WERI-Rb-1 (cell line): ENCODE measurements around the gene DMRT2.

Experiments used
- DNase-seq: peaks from one replicate; pipeline ENCODE4 v3.0.0-alpha.2; 2020
- H3K27ac ChIP-seq: fragments of 250-450 bp; sonication (Bioruptor Pico); 2 replicates; pipeline ENCODE4 v1.5.1; 2020; ENCODE audit warnings: mild to moderate bottlenecking, moderate library complexity
- H3K27me3 ChIP-seq: fragments of 250-450 bp; sonication (Bioruptor Pico); 2 replicates; pipeline ENCODE4 v1.5.1; 2021; ENCODE audit warnings: mild to moderate bottlenecking, low read depth, moderate library complexity; ENCODE audit not compliant: insufficient read depth, severe bottlenecking
- H3K36me3 ChIP-seq: fragments of 250-450 bp; sonication (Bioruptor Pico); 2 replicates; pipeline ENCODE4 v1.5.1; 2020; ENCODE audit warnings: mild to moderate bottlenecking, moderate library complexity
- H3K4me3 ChIP-seq: 2 replicates; pipeline ENCODE4 v1.5.1; 2011; ENCODE audit warnings: low read depth, mild to moderate bottlenecking, control low read depth, low read length
- H3K9me3 ChIP-seq: fragments of 250-450 bp; sonication (Bioruptor Pico); 2 replicates; pipeline ENCODE4 v1.5.1; 2021; ENCODE audit warnings: mild to moderate bottlenecking, moderate library complexity; ENCODE audit not compliant: severe bottlenecking
- TF ChIP-seq, protein P1 (sequence below): IDR thresholded peaks from 2 replicates; pipeline ENCODE4 v1.5.1; 2011; ENCODE audit warnings: low read depth, mild to moderate bottlenecking, control low read depth, inconsistent platforms, low read length

DMRT2 gene

GRCh38 chr9:1096155-1096964 lies 46.2 kb downstream of the DMRT2 start:
- DNase-seq = no peak
- Histone ChIP-seq H3K36me3 (no peaks in the 10 kb centered on the region), H3K9me3 (no peaks in the 10 kb centered on the region), H3K27me3 (peaks cover 76% of the 10 kb centered on the region), H3K4me3 (no peak overlapping the region), H3K27ac (no peak overlapping the region)
- TF ChIP-seq, protein P1, sequence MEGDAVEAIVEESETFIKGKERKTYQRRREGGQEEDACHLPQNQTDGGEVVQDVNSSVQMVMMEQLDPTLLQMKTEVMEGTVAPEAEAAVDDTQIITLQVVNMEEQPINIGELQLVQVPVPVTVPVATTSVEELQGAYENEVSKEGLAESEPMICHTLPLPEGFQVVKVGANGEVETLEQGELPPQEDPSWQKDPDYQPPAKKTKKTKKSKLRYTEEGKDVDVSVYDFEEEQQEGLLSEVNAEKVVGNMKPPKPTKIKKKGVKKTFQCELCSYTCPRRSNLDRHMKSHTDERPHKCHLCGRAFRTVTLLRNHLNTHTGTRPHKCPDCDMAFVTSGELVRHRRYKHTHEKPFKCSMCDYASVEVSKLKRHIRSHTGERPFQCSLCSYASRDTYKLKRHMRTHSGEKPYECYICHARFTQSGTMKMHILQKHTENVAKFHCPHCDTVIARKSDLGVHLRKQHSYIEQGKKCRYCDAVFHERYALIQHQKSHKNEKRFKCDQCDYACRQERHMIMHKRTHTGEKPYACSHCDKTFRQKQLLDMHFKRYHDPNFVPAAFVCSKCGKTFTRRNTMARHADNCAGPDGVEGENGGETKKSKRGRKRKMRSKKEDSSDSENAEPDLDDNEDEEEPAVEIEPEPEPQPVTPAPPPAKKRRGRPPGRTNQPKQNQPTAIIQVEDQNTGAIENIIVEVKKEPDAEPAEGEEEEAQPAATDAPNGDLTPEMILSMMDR = no peak

- no peak for DNase-seq
- H3K27me3 ChIP-seq = peaks cover 74% of the 10 kb centered on the region
- H3K4me3 ChIP-seq = no peak overlapping the region
- H3K36me3 ChIP-seq = no peaks in the 10 kb centered on the region
- TF ChIP-seq, protein P1 = no peak
- no peak overlapping the region for H3K27ac ChIP-seq
- H3K9me3 ChIP-seq = no peaks in the 10 kb centered on the region
These were observed 48.4 kb downstream of the DMRT2 start for GRCh38 chr9:1098551-1098950.

DNA sequence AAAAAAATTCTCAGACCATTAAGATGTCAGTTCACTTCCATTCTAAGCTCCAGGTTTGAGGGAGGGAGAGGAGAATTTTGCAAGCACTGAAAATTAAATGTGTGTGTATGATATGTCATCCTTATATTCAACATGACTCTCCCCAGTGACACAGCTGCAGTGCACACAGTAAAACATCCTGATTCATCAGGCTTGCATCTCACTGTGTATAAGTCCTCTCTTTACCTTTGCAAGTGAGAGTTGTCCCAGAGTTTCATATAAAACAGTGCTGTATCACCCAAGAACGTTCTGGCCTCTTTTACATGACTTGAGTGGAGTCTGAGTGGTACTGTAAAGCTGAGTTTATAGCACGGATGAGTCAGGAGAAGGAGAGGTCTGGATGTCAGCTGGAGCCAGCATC lies 50.0 kb downstream of the DMRT2 start:
- H3K4me3 ChIP-seq = no peak overlapping the region
- H3K27me3 ChIP-seq = peaks cover 66% of the 10 kb centered on the region
- H3K9me3 ChIP-seq = no peaks in the 10 kb centered on the region
- TF ChIP-seq, protein P1 = no peak
- DNase-seq = no peak
- no peak overlapping the region for H3K27ac ChIP-seq
- no peaks in the 10 kb centered on the region for H3K36me3 ChIP-seq

DNA sequence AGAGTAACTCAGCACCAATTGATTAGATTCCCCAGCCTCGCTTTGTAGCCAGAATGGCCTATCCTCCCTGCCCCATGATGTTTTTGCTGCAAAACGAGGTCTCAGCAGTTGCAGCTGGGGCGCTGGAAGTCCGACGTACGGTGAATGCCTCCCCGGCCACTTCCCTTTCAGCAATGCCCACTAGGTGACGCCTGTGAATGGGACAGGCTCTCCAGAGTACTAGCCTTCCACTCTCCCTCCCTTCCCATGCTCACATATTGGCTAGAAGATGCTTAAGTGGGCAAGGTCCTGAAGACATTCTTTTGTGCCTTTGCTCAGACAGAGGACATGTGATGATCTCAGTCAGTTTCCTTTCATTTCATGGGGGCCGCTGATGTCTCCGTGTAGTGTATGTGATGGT lies 50.8 kb downstream of the DMRT2 start:
- DNase-seq = peak; percentile 37
- H3K9me3 ChIP-seq = no peaks in the 10 kb centered on the region
- H3K27me3 ChIP-seq = peaks cover 61% of the 10 kb centered on the region
- TF ChIP-seq, protein P1 = peak; percentile 82
- H3K4me3 ChIP-seq = no peak overlapping the region
- H3K27ac ChIP-seq = no peak overlapping the region
- no peaks in the 10 kb centered on the region for H3K36me3 ChIP-seq

GRCh38 chr9:1101846-1102641 lies 51.9 kb downstream of the DMRT2 start:
- TF ChIP-seq, protein P1 = no peak
- DNase-seq = no peak
- no peaks in the 10 kb centered on the region for H3K36me3 ChIP-seq
- no peaks in the 10 kb centered on the region for H3K9me3 ChIP-seq
- H3K4me3 ChIP-seq = no peak overlapping the region
- no peak overlapping the region for H3K27ac ChIP-seq
- peaks cover 55% of the 10 kb centered on the region for H3K27me3 ChIP-seq
